Liver (tissue), 9 donors: ENCODE results near the gene MCFD2. TPM values are rescaled to one million over a fixed set of nuclear protein-coding genes. Genes with fewer than 3 reads are reported as not detected.

Experiments
- DNase-seq: peaks from one replicate; pipeline ENCODE4 v3.0.0-alpha.2; 2017; ENCODE audit warnings: low spot score
- H3K27ac ChIP-seq, 2 donors: one replicate each; pipeline ENCODE4 v1.7.0; 2013; ENCODE audit warnings: inconsistent platforms in 2 of 2, low read length in 2 of 2, control low read depth in 1 of 2, low read depth in 1 of 2, mild to moderate bottlenecking in 1 of 2
- H3K27me3 ChIP-seq, 4 donors: one replicate each; pipeline versions ENCODE4 v1.6.1 to v1.7.0; 2013; ENCODE audit warnings: low read length in 3 of 4, inconsistent platforms in 1 of 4, mild to moderate bottlenecking in 1 of 4, moderate library complexity in 1 of 4; ENCODE audit not compliant: control insufficient read depth in 4 of 4, insufficient read depth in 4 of 4
- H3K36me3 ChIP-seq, 4 donors: one replicate each; pipeline versions ENCODE4 v1.6.1 to v1.7.0; 2013; ENCODE audit warnings: low read length in 3 of 4, mild to moderate bottlenecking in 3 of 4, low read depth in 1 of 4, moderate library complexity in 1 of 4; ENCODE audit not compliant: control insufficient read depth in 4 of 4, insufficient read depth in 3 of 4
- H3K4me1 ChIP-seq, 4 donors: one replicate each; pipeline versions ENCODE4 v1.6.1 to v1.7.0; 2013; ENCODE audit warnings: low read length in 3 of 4, mild to moderate bottlenecking in 3 of 4, moderate library complexity in 1 of 4; ENCODE audit not compliant: control insufficient read depth in 4 of 4, insufficient read depth in 4 of 4
- H3K4me3 ChIP-seq, 3 donors: one replicate each; pipeline versions ENCODE4 v1.6.1 to v1.7.0; 2013; ENCODE audit warnings: low read length in 3 of 3, control low read depth in 1 of 3, low read depth in 1 of 3, mild to moderate bottlenecking in 1 of 3
- H3K9ac ChIP-seq, 2 donors: one replicate each; pipeline ENCODE4 v1.7.0; 2013; ENCODE audit warnings: low read length in 2 of 2, mild to moderate bottlenecking in 2 of 2, moderate library complexity in 2 of 2, control low read depth in 1 of 2, low read depth in 1 of 2
- H3K9me3 ChIP-seq, 4 donors: one replicate each; pipeline versions ENCODE4 v1.6.1 to v1.7.0; 2013; ENCODE audit warnings: low read length in 3 of 4; ENCODE audit not compliant: control insufficient read depth in 4 of 4
- ATF3 ChIP-seq: IDR thresholded peaks from 2 replicates; pipeline ENCODE4 v1.6.1; 2016; ENCODE audit warnings: antibody characterized with exemption
- CTCF ChIP-seq: fragments of 150-350 bp; IDR thresholded peaks from 2 replicates; pipeline ENCODE4 v1.5.1; 2017; ENCODE audit warnings: improper control_type of control experiment, low read depth, low read length; ENCODE audit not compliant: missing input control
- EGR1 ChIP-seq, 2 donors: IDR thresholded peaks; 2 replicates each; pipeline ENCODE4 v1.6.1; 2016 to 2018; ENCODE audit warnings: antibody characterized with exemption in 2 of 2, low read depth in 2 of 2
- FOXA1 ChIP-seq: IDR thresholded peaks from 2 replicates; pipeline ENCODE4 v1.6.1; 2016; ENCODE audit warnings: antibody characterized with exemption
- FOXA2 ChIP-seq: IDR thresholded peaks from 2 replicates; pipeline ENCODE4 v1.6.1; 2016; ENCODE audit warnings: antibody characterized with exemption
- GABPA ChIP-seq, 2 donors: IDR thresholded peaks in 1 of 2; conservative IDR thresholded peaks in 1 of 2; 2 replicates each; pipeline ENCODE4 v1.6.1; 2016; ENCODE audit warnings: antibody characterized with exemption in 2 of 2, mild to moderate bottlenecking in 1 of 2, moderate library complexity in 1 of 2
- HNF4A ChIP-seq, 2 donors: conservative IDR thresholded peaks; 2 replicates each; pipeline ENCODE4 v1.6.1; 2016; ENCODE audit warnings: antibody characterized with exemption in 2 of 2, mild to moderate bottlenecking in 2 of 2
- HNF4G ChIP-seq: IDR thresholded peaks from 2 replicates; pipeline ENCODE4 v1.6.1; 2016; ENCODE audit warnings: antibody characterized with exemption
- JUND ChIP-seq, 2 donors: IDR thresholded peaks; 2 replicates each; pipeline ENCODE4 v1.6.1; 2016; ENCODE audit warnings: antibody characterized with exemption in 2 of 2
- MAX ChIP-seq: IDR thresholded peaks from 2 replicates; pipeline ENCODE4 v1.6.1; 2016; ENCODE audit warnings: antibody characterized with exemption
- NR2F2 ChIP-seq: IDR thresholded peaks from 2 replicates; pipeline ENCODE4 v1.6.1; 2016; ENCODE audit warnings: antibody characterized with exemption
- RAD21 ChIP-seq, 2 donors: IDR thresholded peaks; 2 replicates each; pipeline ENCODE4 v1.6.1; 2016; ENCODE audit warnings: antibody characterized with exemption in 2 of 2, mild to moderate bottlenecking in 2 of 2
- REST ChIP-seq: IDR thresholded peaks from 2 replicates; pipeline ENCODE4 v1.6.1; 2016; ENCODE audit warnings: antibody characterized with exemption, mild to moderate bottlenecking
- RXRA ChIP-seq, 2 donors: IDR thresholded peaks; 2 replicates each; pipeline ENCODE4 v1.6.1; 2017 to 2018; ENCODE audit warnings: antibody characterized with exemption in 2 of 2, mild to moderate bottlenecking in 1 of 2
- SP1 ChIP-seq: IDR thresholded peaks from 2 replicates; pipeline ENCODE4 v1.6.1; 2018; ENCODE audit warnings: antibody characterized with exemption, mild to moderate bottlenecking
- TAF1 ChIP-seq: conservative IDR thresholded peaks from 2 replicates; pipeline ENCODE4 v1.6.1; 2016; ENCODE audit warnings: antibody characterized with exemption, mild to moderate bottlenecking
- YY1 ChIP-seq: IDR thresholded peaks from 2 replicates; pipeline ENCODE4 v1.6.1; 2016; ENCODE audit warnings: antibody characterized with exemption, mild to moderate bottlenecking
- ZBTB33 ChIP-seq: IDR thresholded peaks from 2 replicates; pipeline ENCODE4 v1.6.1; 2016; ENCODE audit warnings: antibody characterized with exemption
- WGBS: extraction: QIAGEN DNeasy Blood & Tissue Kit; methylation state at CpG from one replicate; pipeline ENCODE4 v1.1.7; 2013; 5-methylcytosine and 5-hydroxymethylcytosine counted together
- polyA plus RNA-seq, 2 donors: library from polyadenylated mRNA; stranded (reverse) in 1 of 2; unstranded in 1 of 2; fragments of 200-250 nt in 1 of 2; fragments of >200 nt in 1 of 2; fragmentation: Nextera tagmentation in 1 of 2; extraction: Ambion mirVana in 1 of 2; gene quantifications; one replicate each; pipeline versions ENCODE4 v1.2.1 to v1.2.3, GENCODE V29; 2013 to 2015
- total RNA-seq, 2 donors: library from RNA; depleted of rRNA; stranded (reverse); fragments of >200 nt; gene quantifications; one replicate each; pipeline ENCODE4 v1.2.3, GENCODE V29; 2014
- donor health status: healthy.
- donor health status: healthy.
- donor health status: healthy.
- donor health status: healthy.
- donor health status: healthy.

MCFD2 gene
- total and polyA plus RNA-seq, 4 donors = 81.8 to 148 (median 129) TPM

GRCh38 chr2:46852598-46852997, 63.0 kb downstream of the MCFD2 start (continued):
- TF ChIP-seq CTCF (no peak), JUND (IDR thresholded peaks at IDR 0.05) (no peak)

- no peak overlapping the region for H3K27ac ChIP-seq
- no peaks in the 10 kb centered on the region for H3K36me3 ChIP-seq
- WGBS = 92% methylated on average over 9 of the region's 9 CpGs
- peaks cover 10 to 16% (median 11%) of the 10 kb centered on the region in 4 donors for H3K4me1 ChIP-seq
- no peak for DNase-seq
- H3K9ac ChIP-seq = no peak overlapping the region
- no peaks in the 10 kb centered on the region for H3K9me3 ChIP-seq
- TF ChIP-seq FOXA1 (no peak), SP1 (no peak), JUND (IDR thresholded peaks at IDR 0.05) (no peak), HNF4G (no peak), TAF1 (no peak), ATF3 (no peak), ZBTB33 (no peak), CTCF (no peak), RXRA (IDR thresholded peaks at IDR 0.05) (no peak), HNF4A (conservative IDR thresholded peaks at IDR 0.05) (no peak), REST (no peak), RAD21 (IDR thresholded peaks at IDR 0.05) (no peak), MAX (no peak), FOXA2 (no peak), NR2F2 (no peak), YY1 (no peak), EGR1 (IDR thresholded peaks at IDR 0.05; ENCODE audit: low read depth in 2 of 2) (no peak), GABPA (IDR thresholded peaks at IDR 0.05 in 1 of 2, conservative IDR thresholded peaks at IDR 0.05 in 1 of 2) (no peak)
- H3K4me3 ChIP-seq = no peak overlapping the region
- H3K27me3 ChIP-seq = no peaks in the 10 kb centered on the region
Measured at GRCh38 chr2:46852124-46852523, 63.5 kb downstream of the MCFD2 start.
